K562 (cell line): ENCODE data around the gene DNAJB6. TPM values are rescaled to one million over a fixed set of nuclear protein-coding genes. Genes with fewer than 3 reads are reported as not detected.

Experiments
- C11orf30 ChIP-seq: fragments of 450-650 bp; IDR thresholded peaks from 2 replicates; pipeline ENCODE4 v1.6.1; 2016; ENCODE audit warnings: low read depth, mild to moderate bottlenecking
- PTBP1 ChIP-seq: fragments of 200-400 bp; formaldehyde crosslinking; IDR thresholded peaks from 2 replicates; pipeline ENCODE4 v1.6.1; 2017; ENCODE audit warnings: low read depth, low read length
- RBM14 ChIP-seq: fragments of 200-400 bp; formaldehyde crosslinking; IDR thresholded peaks from 2 replicates; pipeline ENCODE4 v1.6.1; 2018; ENCODE audit warnings: low read depth, mild to moderate bottlenecking, low read length, moderate library complexity, borderline replicate concordance; ENCODE audit not compliant: insufficient read depth
- ZNF695 ChIP-seq: fragments of 450-650 bp; formaldehyde crosslinking; IDR thresholded peaks from 2 replicates; pipeline ENCODE4 v1.4.0; 2020; ENCODE audit warnings: mild to moderate bottlenecking, moderate library complexity
- polyA plus RNA-seq, 8 experiments: library from polyadenylated mRNA; depleted of rRNA in 4 of 8; stranded (reverse) in 5 of 8; unstranded in 3 of 8; fragments of >200 nt; fragmentation: Nextera tagmentation in 2 of 8; fragmentation: Illumina TruSeq in 1 of 8; extraction: Ambion mirVana in 2 of 8; extraction: Trizol in 1 of 8; gene quantifications; 2 replicates each; pipeline versions ENCODE4 v1.2.1 to v1.2.3, GENCODE V29; 2011 to 2014; ENCODE audit warnings: inconsistent platforms in 1 of 8, missing spikeins in 1 of 8
- total RNA-seq, 7 experiments: library from RNA; depleted of rRNA in 6 of 7; stranded (reverse); fragments of >200 nt in 6 of 7; fragmentation: Illumina TruSeq in 2 of 7; extraction: Trizol in 2 of 7; gene quantifications; 2 replicates each; pipeline versions ENCODE4 v1.2.1 to v1.2.3, GENCODE V29; 2011 to 2021; ENCODE audit warnings: low replicate concordance in 1 of 7
- TF ChIP-seq, protein P1 (sequence below): sonication (generic); formaldehyde crosslinking; IDR thresholded peaks from 2 replicates; pipeline ENCODE4 v1.9.0; 2022; ENCODE audit warnings: mild to moderate bottlenecking, missing genetic modification reagents
- TF ChIP-seq, protein P2 (sequence below): fragments of 250-450 bp; sonication (Bioruptor Pico); IDR thresholded peaks from 2 replicates; pipeline ENCODE4 v1.4.0; 2020; ENCODE audit warnings: mild to moderate bottlenecking
- TF ChIP-seq, protein P3 (sequence below): sonication (generic); IDR thresholded peaks from 2 replicates; pipeline ENCODE4 v1.6.1; 2016
- TF ChIP-seq, protein P4 (sequence below), 2 experiments: fragments of 450-650 bp; IDR thresholded peaks; 2 replicates each; pipeline ENCODE4 v1.6.1; 2016; ENCODE audit warnings: mild to moderate bottlenecking in 2 of 2, borderline replicate concordance in 1 of 2, low read depth in 1 of 2, moderate library complexity in 1 of 2
- TF ChIP-seq, protein P5 (sequence below): fragments of 450-650 bp; IDR thresholded peaks from 2 replicates; pipeline ENCODE4 v1.6.1; 2018; ENCODE audit not compliant: partially characterized antibody

DNAJB6 gene
- total and polyA plus RNA-seq, 9 of the 15 experiments (the other 6 are each of a cell fraction or from before 2014, with no cell fraction given): 84.5 to 158 (median 135) TPM

DNA sequence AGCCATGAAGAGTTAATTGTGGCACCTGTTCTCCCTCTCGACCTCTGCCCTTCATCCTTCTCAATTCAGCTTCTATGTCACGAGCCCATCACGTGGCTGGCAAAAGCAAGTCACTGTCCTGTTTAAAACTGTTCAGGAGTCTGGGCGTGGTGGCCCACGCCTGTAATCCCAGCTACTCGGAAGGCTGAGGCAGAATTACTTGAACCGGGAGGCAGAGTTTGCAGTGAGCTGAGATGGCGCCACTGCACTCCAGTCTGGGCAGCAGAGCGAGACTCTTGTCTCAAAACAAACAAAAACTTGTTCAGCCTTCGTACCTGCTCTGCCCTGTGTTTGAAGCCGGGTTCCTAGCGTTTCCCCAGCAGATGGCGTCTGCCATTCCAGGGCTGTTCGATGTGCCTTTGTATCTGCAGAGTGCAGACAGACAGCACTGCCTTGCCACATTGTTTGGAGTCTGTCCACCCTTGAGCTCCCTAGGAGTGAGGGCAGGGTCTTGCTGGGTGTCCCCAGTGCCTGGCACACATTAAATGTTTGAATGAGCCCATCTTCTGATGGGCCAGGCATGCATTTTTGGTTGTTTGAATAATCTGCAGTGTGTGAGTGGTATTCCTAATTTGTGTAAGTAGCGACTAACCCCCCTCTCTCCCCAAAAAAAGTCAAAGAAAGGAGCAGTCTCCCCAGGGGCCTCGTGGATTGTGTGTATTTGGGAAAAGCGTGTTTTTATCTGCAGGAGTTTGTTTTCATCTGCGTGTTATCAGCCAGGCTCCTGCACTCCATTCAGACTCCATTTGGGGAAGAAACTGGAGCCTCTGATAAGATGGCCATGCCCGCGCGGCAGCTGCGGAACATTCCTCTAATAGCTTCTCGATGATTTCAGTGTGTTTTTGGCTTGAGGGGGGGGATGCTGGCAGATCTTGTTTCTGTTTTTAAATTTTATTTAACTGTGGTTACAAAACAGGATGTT lies 61.2 kb downstream of the DNAJB6 start (continued):
- TF ChIP-seq PTBP1 (0 out of 2 replicates have a peak, but pooled peaks have one; percentile 49), ZNF695 (0 out of 2 replicates have a peak, but pooled peaks have one; percentile 10), C11orf30 (no peak), RBM14 (no peak)
- TF ChIP-seq, protein P1, sequence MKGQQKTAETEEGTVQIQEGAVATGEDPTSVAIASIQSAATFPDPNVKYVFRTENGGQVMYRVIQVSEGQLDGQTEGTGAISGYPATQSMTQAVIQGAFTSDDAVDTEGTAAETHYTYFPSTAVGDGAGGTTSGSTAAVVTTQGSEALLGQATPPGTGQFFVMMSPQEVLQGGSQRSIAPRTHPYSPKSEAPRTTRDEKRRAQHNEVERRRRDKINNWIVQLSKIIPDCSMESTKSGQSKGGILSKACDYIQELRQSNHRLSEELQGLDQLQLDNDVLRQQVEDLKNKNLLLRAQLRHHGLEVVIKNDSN (CRISPR knock-in tag): peak; percentile 83
- TF ChIP-seq, protein P2, sequence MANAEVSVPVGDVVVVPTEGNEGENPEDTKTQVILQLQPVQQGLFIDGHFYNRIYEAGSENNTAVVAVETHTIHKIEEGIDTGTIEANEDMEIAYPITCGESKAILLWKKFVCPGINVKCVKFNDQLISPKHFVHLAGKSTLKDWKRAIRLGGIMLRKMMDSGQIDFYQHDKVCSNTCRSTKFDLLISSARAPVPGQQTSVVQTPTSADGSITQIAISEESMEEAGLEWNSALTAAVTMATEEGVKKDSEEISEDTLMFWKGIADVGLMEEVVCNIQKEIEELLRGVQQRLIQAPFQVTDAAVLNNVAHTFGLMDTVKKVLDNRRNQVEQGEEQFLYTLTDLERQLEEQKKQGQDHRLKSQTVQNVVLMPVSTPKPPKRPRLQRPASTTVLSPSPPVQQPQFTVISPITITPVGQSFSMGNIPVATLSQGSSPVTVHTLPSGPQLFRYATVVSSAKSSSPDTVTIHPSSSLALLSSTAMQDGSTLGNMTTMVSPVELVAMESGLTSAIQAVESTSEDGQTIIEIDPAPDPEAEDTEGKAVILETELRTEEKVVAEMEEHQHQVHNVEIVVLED (CRISPR knock-in tag): no peak
- TF ChIP-seq, protein P3, sequence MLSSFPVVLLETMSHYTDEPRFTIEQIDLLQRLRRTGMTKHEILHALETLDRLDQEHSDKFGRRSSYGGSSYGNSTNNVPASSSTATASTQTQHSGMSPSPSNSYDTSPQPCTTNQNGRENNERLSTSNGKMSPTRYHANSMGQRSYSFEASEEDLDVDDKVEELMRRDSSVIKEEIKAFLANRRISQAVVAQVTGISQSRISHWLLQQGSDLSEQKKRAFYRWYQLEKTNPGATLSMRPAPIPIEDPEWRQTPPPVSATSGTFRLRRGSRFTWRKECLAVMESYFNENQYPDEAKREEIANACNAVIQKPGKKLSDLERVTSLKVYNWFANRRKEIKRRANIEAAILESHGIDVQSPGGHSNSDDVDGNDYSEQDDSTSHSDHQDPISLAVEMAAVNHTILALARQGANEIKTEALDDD: no peak
- TF ChIP-seq, protein P4, sequence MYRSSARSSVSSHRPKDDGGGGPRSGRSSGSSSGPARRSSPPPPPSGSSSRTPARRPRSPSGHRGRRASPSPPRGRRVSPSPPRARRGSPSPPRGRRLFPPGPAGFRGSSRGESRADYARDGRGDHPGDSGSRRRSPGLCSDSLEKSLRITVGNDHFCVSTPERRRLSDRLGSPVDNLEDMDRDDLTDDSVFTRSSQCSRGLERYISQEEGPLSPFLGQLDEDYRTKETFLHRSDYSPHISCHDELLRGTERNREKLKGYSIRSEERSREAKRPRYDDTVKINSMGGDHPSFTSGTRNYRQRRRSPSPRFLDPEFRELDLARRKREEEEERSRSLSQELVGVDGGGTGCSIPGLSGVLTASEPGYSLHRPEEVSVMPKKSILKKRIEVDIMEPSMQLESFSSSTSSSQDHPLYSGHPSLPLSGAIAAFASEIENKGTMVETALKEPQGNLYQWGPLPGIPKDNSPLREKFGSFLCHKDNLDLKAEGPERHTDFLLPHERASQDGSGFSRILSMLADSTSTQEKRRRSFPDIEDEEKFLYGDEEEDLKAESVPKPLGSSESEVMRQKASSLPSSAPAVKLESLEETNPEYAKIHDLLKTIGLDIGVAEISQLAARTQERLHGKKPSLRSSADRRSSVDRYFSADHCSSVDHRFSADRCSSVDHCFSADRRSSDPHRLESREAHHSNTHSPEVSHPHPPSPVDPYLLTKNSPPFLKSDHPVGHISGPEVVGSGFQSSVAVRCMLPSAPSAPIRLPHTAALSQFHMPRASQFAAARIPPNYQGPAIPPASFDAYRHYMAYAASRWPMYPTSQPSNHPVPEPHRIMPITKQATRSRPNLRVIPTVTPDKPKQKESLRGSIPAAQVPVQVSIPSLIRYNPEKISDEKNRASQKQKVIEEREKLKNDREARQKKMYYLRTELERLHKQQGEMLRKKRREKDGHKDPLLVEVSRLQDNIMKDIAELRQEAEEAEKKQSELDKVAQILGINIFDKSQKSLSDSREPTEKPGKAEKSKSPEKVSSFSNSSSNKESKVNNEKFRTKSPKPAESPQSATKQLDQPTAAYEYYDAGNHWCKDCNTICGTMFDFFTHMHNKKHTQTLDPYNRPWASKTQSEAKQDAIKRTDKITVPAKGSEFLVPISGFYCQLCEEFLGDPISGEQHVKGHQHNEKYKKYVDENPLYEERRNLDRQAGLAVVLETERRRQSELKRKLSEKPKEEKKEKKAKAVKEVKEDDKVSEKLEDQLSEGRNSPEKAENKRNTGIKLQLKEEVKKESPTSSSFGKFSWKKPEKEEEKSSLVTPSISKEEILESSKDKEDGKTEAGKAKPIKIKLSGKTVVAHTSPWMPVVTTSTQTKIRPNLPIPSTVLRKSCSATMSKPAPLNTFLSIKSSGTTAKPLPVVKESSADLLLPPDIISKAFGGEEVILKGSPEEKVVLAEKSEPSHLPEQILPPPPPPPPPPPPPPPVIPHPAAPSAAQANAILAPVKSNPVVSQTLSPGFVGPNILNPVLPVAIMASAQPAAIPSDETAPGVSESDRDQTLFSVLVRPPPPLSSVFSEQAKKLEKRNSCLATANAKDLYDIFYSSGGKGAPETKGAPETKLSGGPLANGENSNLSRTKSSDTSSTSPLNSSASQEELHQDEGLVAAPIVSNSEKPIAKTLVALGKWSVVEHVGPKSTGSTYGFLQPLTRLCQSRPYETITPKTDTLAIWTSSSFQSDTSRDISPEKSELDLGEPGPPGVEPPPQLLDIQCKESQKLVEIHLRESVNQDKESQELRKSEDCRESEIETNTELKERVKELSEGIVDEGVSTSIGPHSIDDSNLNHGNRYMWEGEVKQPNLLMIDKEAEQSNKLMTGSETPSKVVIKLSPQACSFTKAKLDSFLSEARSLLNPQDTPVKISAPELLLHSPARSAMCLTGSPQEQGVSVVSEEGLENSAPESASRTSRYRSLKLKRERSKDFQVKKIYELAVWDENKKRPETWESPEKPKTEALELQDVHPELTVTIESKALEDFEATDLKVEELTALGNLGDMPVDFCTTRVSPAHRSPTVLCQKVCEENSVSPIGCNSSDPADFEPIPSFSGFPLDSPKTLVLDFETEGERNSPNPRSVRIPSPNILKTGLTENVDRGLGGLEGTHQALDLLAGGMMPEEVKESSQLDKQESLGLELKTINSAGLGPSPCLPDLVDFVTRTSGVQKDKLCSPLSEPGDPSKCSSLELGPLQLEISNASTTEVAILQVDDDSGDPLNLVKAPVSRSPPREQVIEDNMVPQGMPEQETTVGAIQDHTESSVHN (IDR thresholded peaks at IDR 0.05; ENCODE audit: borderline replicate concordance in 1 of 2, low read depth in 1 of 2): no peak; a peak in 2 of 4 replicates
- TF ChIP-seq, protein P5, sequence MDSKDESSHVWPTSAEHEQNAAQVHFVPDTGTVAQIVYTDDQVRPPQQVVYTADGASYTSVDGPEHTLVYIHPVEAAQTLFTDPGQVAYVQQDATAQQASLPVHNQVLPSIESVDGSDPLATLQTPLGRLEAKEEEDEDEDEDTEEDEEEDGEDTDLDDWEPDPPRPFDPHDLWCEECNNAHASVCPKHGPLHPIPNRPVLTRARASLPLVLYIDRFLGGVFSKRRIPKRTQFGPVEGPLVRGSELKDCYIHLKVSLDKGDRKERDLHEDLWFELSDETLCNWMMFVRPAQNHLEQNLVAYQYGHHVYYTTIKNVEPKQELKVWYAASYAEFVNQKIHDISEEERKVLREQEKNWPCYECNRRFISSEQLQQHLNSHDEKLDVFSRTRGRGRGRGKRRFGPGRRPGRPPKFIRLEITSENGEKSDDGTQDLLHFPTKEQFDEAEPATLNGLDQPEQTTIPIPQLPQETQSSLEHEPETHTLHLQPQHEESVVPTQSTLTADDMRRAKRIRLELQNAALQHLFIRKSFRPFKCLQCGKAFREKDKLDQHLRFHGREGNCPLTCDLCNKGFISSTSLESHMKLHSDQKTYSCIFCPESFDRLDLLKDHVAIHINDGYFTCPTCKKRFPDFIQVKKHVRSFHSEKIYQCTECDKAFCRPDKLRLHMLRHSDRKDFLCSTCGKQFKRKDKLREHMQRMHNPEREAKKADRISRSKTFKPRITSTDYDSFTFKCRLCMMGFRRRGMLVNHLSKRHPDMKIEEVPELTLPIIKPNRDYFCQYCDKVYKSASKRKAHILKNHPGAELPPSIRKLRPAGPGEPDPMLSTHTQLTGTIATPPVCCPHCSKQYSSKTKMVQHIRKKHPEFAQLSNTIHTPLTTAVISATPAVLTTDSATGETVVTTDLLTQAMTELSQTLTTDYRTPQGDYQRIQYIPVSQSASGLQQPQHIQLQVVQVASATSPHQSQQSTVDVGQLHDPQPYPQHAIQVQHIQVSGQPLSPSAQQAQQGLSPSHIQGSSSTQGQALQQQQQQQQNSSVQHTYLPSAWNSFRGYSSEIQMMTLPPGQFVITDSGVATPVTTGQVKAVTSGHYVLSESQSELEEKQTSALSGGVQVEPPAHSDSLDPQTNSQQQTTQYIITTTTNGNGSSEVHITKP: no peak
